Amniotic stem cell (primary cell): ENCODE measurements around the gene ZNF486.
"Not testable (repeated sequence)": the region's sequence is repeated elsewhere in the genome, so short reads cannot be mapped to it uniquely, and the experiment has no call there.

ENCODE experiments used
- DNase-seq: peaks from one replicate; lab custom pipeline; 2025; lab: John Stamatoyannopoulos, UW

Gene ZNF486

DNA sequence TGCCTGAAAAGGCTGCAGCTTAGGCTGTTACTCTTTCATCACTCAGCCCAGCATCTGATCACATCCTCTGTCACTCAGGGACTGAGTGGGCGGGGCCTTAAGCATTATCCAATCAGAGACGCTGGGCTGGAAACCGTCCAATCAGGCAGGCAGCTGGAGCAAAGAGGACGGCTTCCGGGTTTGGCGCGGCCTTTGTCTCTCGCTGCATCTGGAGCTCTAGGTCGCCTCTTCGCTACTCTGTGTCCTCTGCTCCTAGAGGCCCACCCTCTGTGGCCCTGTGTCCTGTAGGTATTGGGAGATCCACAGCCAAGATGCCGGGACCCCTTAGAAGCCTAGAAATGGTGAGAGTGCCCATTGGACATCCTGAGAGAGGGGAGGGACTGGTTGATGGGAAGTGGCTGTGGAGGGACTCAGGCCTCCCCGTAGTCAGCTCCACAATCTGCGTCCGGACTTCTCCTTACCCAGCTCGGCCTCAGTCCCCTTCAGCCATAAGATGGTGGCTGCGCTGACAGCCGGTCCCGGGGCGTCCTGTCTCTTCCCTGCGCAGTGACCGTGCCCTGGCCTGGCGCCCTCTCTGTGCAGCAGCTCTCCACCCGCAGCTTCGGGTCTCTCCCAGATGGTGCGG lies at the start of gene ZNF486:
Gene ZNF486 (plus strand): TSS at position 195 of the 625 bp plus-strand sequence. CDS start 117 bp downstream, at position 312.
- peak; percentile 97 for DNase-seq

DNA sequence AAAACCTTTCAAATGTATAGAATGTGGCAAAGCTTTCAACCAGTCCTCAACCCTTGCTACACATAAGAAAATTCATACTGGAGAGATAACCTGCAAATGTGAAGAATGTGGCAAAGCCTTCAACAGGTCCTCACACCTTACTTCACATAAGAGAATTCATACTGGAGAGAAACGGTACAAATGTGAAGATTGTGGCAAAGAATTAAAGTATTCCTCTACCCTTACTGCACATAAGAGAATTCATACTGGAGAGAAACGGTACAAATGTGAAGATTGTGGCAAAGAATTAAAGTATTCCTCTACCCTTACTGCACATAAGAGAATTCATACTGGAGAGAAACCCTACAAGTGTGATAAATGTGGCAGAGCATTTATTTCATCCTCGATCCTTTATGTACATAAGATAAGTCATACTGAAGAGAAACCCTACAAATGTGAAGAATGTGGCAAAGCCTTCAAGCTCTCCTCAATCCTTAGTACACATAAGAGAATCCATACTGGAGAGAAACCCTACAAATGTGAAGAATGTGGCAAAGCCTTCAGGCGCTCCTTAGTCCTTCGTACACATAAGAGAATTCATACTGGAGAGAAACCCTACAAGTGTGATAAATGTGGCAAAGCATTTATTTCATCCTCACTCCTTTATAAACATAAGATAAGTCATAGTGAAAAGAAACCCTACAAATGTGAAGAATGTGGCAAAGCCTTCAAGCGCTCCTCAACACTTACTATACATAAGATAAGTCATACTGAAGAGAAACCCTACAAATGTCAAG lies 48.8 kb upstream of the ZNF486 start:
- not testable (repeated sequence) for DNase-seq

DNA sequence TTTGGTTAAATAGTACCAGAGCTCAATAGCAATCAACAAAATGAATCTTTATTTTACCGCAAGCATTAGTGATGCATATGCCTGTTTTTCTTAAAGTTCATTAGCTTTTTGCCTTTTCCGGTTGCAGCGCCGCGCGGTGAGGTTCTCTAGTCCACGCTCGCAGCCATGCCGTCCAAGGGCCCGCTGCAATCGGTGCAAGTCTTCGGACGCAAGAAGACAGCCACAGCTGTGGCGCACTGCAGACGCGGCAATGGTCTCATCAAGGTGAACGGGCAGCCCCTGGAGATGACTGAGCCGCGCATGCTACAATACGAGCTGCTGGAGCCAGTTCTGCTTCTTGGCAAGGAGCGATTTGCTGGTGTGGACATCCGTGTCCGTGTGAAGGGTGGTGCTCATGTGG lies 42.1 kb upstream of the ZNF486 start:
- no peak for DNase-seq

DNA sequence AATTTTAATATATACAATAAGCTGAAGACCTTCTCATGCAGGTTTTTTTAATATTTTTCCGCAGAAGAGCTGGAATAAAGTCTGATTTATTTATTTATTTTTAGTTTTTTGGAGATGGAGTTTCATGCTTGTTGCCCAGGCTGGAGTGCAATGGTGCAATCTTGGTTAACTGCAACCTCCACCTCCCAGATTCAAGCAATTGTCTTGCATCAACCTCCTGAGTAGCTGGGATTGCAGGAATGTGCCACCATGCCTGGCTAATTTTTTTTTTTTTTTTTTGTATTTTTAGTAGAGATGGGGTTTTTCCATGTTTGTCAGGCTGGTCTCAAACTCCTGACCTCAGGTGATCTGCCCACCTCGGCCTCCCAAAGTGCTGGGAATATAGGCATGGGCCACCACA lies 34.1 kb upstream of the ZNF486 start:
- DNase-seq, result not testable (repeated sequence)

DNA sequence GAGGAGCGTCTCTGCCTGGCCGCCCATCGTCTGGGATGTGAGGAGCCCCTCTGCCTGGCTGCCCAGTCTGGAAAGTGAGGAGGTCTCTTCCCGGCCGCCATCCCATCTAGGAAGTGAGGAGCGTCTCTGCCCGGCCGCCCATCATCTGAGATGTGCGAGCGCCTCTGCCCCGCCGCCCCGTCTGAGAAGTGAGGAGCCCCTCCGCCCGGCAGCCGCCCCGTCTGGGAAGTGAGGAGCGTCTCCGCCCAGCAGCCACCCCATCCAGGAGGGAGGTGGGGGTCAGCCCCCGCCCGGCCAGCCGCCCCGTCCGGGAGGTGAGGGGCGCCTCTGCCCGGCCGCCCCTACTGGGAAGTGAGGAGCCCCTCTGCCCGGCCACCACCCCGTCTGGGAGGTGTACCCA lies 29.3 kb upstream of the ZNF486 start:
- not testable (repeated sequence) for DNase-seq

DNA sequence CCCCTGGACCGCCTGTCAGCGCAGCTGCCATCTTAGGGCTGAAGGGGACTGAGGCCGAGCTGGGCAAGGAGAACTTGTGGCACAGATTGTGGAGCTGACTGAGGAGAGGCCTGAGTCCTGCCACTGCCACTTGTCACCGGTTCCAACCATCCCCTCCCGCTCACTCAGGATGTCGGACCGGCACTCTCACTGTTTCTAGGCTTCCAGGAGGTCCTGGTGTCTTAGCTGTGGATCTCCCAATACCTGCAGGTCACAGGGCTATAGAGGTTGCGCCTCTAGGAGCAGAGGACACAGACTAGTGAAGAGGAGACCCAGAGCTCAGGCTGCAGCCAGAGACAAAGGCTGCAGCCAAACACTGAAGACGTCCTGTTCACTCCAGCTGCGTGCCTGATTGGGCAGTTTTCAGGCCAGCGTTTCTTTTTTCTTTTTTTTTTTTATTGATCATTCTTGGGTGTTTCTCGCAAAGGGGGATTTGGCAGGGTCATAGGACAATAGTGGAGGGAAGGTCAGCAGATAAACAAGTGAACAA lies 15.3 kb upstream of the ZNF486 start:
- DNase-seq, result no peak

DNA sequence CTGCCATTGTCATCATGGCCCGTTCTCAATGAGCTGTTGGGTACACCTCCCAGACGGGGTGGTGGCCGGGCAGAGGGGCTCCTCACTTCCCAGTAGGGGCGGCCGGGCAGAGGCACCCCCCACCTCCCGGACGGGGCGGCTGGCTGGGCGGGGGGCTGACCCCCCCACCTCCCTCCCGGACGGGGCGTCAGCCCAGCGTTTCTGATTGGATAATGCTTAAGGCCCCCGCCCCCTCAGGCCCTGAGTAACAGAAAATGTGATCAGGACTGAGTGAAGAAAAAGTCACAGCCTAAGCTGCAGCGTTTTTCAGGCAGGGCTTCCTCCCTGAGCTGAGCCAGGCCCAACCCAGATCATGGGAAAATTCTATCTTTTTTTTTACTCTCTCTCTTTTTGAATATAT lies 14.5 kb upstream of the ZNF486 start:
- not testable (repeated sequence) for DNase-seq

DNA sequence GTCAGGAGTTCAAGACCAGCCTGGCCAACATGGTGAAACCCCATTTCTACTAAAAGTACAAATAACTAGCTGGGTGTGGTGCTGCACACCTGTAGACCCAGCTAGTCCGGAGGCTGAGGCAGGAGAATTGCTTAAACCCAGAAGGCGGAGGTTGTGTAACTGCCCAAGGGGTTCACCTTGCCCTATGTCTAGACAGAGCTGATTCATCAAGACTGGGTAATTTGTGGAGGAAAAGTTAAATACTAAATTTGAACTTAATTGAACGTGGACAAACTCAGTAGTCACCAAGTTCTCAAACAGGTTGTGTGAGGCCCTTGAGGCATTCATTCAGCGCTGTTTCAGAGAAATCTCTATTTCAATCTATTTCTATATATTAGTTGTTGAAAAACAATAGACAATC lies 13.7 kb upstream of the ZNF486 start:
- DNase-seq, result no peak

DNA sequence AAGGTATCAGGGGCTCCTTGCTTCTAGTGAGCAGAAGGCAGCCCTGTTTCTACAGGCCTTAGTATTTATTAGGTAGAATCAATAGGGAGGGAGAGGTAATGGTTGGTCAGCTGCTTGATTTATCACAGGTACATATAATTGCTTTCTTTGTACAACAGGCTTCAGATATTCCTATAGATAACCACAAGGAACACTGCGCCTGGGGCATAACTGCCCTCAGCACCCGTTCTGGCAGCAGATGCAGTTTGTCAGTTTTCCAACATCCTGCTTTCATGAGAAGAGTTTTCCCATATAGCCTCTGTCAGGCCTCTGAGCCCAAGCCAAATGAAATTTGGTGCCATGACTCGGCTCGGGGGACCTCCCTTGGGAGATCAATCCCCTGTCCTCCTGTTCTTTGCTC lies 12.4 kb upstream of the ZNF486 start:
- no peak for DNase-seq

DNA sequence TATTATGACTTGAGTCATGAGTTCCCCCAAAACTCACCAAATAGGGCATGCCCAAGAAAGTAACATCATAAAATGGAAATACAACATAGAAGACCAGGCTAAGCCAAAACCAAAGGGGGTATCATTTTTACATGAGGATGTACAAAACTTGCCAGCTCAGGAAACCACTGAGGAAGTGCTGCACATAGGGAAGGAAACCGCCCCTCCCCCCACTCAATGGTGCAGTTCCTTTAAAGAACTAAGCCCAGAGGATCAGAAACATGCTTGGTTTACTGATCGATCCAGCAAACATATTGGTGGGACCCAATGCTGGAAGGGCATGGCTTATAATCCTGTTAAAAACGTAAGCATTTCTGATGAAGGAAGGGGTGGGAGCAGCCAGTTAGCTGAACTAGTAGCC lies 4.2 kb upstream of the ZNF486 start:
- DNase-seq, result no peak

DNA sequence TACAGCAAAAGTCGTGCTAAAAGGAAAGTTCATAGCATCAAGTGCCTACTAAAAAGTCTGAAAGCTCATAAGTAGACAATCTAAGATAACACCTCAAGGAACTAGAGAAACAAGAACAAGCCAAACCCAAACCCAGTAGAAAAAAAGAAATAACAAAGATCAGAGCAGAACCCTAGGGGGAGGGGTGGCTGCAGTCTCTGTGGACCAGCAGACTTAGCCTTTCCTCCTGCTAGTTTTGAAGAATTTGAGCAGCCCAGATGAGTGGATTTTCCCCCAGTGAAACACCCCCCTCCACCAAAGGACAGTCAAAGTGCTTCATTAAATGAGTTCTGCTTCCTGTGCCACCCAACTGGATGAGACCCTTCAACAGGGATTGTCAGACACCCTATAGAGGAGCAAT lies 2.6 kb upstream of the ZNF486 start:
- DNase-seq, result no peak

DNA sequence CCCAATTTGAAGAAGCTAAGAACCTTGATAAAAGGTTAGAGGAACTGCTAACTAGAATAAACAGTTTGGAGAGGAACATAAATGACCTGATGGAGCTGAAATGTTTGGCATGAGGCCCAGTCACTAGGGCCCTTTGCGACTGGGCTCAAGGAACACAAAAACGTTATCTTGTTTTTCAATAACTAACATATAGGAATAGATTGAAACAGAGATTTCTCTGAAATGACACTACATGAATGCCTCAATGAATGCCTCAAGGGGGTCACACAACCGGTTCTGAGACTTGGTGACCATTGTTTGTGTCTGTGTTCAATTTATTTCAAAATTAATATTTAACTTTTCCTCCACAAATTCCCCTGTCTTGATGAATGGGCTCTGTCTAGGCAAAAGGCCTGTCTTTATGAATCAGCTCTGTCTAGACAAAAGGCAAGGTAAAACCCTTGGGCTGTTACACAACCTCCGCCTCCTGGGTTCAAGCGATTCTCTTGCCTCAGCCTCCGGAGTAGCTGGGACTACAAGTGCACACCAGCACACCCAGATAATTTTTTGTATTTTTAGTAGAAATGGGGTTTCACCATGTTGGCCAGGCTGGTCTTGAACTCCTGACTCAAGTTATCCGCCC lies 932 bp upstream of the ZNF486 start:
- DNase-seq, result no peak

DNA sequence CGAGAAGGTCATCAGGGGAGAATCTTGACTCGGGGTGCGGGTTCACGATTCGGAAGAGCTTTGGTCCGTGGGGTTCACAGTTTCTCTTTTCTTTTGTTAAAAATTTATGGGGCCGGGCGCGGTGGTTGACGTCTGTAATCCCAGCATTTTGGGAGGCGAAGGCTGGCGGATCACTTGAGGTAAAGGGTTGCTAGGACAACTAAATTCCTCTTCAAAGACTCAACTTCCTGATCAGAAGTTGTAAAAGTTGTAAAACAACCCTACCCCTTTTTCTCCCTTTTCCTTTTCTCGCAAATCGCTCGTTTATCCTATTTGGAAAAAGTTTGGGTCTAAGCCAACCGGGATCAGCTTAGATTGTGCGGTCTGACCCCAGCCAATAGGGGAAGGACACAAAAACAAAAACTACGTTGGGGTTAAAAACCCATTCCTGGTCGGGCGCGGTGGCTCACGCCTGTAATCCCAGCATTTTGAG lies 673 bp downstream of the ZNF486 start:
- no peak for DNase-seq

DNA sequence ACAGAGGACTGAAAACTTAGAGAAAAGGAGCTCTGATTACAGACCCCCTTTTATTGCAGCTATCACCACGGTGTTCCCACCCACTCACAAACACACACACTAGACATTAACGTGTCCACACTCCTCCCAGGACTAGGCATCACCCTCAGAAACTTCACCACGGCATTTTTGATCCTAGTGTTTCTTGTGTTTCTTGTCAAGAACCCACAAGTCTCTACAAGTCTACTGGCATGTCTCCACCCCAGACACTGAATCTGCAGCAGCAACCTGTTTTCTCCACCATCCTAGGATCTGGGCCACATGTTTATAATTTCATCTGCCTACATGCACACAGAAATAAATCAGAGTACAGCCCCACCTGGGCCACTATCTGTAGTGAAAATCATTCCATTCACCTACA lies 4.3 kb downstream of the ZNF486 start:
- DNase-seq, result no peak

DNA sequence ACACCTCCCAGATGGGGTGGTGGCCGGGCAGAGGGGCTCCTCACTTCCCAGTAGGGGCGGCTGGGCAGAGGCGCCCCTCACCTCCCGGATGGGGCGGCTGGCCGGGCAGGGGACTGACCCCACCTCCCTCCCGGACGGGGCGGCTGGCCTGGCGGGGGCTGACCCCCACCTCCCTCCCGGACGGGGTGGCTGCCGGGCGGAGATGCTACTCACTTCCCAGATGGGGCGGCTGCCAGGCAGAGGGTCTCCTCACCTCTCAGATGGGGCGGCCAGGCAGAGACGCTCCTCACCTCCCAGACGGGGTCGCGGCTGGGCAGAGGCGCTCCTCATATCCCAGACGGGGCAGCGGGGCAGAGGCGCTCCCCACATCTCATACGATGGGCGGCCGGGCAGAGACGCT lies 8.8 kb downstream of the ZNF486 start:
- not testable (repeated sequence) for DNase-seq

DNA sequence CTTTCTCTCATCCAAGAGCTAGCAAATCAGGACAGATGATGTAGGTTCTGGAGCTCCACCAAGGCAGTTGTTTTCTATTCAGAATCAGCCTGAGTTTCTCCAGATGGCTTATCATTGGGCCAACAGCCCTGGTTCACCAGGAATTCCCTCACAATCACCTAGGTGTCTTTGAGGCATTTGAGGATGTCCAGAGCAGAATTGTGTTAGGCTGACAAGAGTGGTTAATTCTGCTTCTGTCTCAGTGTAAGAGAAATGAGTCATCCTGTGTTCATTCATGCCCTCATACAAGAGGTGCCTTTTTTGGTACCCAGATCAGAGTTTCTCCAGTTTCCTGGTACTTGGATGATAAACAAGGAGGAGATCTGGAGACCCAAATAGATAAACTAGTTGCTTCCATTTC lies 12.9 kb downstream of the ZNF486 start:
- not testable (repeated sequence) for DNase-seq

DNA sequence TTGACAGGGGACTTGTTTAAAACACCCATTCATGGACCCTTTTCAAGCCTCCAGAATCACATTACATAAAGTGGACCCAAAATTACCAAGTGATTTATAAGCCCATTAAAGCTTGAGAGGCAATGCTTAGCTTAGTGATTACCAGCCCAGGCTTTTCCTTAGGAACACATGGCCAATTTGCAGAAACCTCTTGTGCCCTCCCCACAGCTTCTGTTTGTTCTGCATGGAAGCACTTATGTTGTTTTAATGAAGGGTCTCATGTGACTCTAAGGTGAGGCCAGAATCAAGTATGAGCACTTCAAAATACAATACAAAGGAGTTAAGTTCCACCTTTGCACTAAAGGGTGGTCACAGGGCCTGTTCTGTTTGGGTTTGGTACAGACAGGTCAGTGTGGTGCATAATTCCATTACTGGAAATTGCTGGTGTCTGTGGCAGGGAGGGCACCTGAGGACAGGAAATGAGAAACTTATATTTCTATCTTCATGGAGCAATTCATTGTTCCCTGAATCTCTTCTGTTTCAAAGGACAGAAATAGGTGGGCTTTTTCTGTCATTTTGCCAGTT lies 15.3 kb downstream of the ZNF486 start:
- DNase-seq, result no peak

DNA sequence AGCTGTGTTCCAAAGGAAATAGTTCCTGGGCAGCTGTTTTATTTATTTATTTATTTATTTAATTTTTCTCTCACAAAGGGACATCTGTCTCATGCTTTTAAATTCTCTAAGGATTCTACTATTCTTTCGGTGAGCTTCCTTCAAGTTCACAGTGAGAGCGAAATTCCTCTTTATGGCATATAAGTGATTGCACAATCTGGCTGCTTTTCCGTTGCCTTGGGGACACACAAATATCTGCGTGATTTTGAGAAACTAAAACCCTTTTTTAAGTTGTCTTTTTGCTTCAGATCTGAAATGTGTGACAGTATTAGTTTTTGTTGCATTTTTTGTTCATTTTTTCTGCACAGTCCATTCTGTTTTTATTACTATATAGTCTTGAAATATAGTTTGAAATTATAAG lies 19.2 kb downstream of the ZNF486 start:
- no peak for DNase-seq

DNA sequence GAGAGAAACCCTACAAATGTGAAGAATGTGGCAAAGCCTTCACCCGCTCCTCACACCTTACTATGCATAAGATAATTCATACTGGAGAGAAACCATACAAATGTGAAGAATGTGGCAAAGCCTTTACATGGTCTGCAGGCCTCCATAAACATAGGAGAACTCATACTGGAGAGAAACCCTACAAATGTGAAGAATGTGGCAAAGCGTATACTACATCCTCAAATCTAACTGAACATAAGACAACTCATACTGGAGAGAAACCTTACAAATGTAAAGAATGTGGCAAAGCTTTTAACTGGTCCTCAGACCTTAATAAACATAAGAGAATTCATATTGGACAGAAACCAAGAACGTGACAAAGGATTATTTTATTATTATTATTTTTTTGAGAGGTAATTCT lies 30.7 kb downstream of the ZNF486 start:
- DNase-seq, result no peak

DNA sequence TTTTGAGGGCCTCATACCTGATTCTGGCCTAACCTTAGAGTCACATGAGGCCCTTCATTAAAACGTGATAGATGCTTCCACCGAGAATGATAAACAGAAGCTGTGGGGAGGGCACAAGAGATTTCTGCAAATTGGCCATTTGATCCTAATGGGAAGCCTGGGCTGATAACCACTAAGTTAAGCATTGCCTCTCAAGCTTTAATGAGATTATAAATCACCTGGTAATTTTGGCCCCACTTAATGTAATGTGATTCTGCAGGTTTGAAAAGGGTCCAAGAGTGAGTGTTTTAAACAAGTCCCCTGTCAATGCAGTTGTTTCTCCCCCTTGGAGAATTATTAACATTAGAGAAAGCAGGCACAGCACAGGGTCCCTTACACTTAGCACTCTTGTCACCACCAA lies 42.0 kb downstream of the ZNF486 start:
- no peak for DNase-seq

DNA sequence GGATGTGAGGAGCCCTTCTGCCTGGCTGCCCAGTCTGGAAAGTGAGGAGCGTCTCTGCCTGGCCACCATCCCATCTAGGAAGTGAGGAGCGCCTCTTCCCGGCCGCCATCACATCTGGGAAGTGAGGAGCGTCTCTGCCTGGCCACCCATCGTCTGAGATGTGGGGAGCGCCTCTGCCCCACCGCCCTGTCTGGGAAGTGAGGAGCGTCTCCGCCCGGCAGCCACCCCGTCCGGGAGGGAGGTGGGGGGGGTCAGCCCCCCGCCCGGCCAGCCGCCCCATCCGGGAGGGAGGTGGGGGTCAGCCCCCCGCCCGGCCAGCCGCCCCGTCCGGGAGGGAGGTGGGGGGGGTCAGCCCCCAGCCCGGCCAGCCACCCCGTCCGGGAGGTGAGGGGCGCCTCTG lies 47.4 kb downstream of the ZNF486 start:
- DNase-seq, result not testable (repeated sequence)

DNA sequence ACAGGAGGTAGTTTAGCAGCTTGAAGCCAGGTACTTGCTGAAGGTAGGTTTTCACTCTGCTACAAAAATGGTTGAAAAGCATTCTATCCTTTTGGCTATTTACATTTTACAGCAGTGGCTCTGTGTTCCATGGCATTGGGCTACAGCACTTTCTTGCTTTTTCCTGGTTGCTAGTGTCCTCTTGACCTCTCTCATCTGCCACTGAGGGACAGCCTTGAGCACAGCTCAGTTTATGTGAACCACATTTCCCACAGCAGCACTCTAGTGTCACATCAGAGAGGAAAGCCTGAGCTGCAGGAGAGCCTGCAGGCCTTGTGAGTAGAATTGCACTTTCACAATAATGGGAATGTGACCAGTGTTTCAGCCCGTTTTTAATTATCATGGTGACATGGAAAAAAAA lies 54.6 kb downstream of the ZNF486 start:
- not testable (repeated sequence) for DNase-seq

DNA sequence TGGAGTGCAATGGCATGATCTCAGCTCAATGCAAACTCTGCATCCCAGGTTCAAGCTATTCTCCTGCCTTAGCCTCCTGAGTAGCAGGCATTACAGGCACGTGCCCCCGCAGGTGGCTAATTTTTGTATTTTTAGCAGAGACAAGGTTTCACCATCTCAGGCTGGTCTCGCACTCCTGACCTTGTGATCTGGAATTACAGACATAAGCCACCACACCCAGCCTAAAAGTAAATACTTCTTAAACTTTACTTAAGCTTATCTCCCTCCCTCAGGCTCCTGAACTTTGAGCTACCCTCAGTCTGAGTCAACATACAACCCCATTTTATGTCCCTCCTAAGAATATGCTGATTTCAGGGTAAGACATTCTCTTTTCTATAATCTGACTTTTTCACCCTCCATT lies 66.1 kb downstream of the ZNF486 start:
- no peak for DNase-seq
